NCI-H82 treated with DMSO at 0.1 percent for 48 hours (cell line): Measurements from ENCODE around the gene BEND3.

Experiments
- DNase-seq: peaks from one replicate; lab custom pipeline; 2025; ENCODE audit not compliant: unreplicated experiment; lab: John Stamatoyannopoulos, UW

The BEND3 gene

DNA sequence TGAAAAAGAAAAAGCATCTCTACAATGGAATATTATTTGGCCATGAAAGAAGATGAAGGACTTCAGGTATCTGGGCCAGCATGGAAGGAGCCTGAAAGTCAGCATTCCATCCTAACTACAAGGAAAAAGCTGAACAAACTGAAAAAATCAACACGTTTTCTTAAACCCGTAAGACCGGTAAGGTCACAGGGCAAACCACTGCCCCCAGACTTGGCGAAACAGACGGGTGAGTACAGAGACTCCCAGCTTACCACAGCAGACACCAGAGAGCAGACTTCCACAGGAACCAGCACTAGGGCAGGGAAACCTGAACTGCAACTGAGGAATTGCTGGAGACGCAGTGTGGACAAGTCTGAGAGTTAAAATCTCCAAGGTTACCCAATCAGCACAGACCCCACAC, 31.4 kb downstream of the BEND3 start:
- DNase-seq: no peak

DNA sequence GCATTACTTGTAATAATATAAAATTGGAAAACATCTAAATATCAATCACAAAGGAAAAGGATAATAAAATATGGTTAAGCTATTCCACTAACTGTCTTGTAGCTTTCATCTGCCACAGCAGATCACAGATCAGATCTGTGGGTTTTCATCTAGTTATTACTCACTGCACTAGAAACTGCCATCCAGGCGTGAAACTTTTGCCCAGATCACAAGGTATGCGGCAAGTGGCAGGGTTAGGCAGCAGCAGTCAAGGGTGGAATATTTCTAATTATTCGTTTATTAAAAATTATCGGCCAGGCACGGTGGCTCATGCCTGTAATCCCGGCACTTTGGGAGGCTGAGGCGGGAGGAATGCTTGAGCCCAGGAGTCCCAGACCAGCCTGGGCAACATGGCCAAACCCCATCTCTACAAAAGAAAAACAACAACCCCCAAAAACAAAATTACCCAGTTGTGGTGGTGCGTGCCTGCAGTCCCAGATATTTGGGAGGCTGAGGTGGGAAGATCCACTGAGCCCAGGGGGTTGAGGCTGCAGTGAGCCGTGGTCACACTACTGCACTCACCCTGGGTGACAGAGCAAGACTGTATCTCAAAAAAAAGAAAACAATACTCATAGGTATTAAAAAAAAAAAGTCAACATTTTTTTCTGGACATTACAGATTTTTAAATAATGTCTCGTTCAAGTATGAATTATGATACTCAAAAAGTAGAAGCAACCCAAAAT, 32.1 kb downstream of the BEND3 start:
- no peak for DNase-seq

DNA sequence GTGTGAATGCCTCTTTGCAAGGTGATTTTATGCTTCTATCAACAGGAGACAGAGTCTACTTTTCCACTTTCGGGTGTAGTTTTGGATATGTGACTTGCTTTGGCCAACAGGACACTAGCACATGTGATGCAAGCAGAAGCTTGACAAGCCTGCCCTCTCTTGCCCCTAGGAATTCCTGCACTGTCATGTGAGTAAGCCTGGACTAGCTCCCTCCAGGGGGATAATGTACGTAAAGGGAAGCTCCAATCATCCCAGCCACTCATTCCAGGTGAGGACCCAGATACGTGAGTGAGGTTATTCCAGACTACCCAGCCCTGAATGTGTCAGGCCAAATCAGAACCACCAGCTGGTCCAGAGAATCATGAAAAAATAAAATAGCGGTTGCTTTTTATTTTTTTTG, 33.3 kb downstream of the BEND3 start:
- DNase-seq: no peak

DNA sequence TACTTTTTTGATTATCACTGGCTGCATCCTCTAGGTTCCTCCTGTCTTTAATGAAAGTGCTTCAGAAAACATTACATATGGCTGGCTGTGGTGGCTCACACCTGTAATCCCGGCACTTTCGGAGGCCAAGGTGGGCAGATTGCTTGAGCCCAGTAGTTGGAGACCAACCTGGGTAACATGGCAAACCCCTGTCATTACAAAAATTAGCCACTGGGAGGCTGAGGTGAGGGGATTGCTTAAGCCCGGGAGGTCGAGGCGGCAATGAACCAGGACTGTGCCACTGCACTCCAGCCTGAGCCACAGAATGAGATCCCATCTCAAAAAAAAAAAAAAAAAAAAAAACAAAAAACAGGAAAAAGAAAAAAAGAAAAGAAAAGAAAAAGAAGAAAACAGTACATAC, 35.3 kb downstream of the BEND3 start:
- DNase-seq: no peak

DNA sequence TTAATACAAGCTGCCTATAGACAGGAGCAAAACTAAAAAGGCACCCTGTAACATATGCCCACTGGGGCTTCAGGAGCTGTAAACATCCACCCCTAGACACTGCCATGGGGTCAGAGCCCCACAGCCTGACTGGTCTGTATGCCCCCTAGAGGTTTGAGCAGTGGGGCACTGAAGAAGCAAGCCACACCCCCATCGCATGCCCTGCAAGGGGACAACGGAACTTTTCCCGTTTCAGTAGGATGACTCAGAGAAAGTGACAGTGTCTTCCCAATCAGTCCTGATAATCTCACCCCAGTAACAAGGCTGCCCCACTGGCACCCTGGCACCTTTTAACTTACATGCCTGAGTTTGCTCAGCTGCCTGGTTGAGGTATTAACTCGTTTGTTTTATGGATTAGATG, 35.9 kb downstream of the BEND3 start:
- DNase-seq: no peak

DNA sequence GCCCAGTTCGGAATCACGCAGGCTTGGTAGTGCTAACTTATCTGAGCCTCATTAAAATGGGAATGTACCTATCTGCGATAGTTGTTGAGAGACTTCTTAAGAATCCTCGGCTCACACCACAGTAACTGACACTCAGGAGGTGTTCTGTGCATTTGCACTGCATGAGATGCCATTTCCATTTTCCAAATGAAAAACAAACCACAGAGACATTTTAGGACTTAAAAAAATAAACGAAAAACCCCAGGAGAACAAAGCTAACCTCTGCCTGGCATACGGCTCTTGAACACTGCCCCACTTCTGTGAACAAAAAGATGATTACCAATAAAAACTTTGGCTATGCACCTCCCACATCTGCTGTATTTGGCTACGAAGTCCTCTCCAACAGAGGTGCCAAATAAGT, 37.6 kb downstream of the BEND3 start:
- DNase-seq: no peak

DNA sequence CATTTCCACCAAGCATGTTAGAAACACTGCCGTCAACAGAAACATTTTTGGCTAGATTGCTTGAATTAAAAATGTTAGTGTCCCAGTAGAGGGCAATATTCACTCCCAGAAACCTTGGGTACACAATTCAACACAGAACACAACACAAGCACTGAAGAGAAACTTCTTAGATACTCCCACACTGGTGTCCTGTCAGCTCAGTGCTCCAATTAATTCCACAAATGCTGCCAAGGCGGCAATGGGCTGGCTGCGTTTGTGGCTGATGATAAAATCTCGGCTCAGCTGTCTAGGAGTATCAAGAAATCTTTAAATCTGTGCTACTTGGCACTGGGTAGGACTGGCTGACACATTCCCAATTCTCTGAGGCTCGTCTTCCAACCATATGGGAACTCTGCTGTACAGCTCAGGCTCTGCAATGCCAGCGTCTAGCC, 39.3 kb downstream of the BEND3 start:
- DNase-seq: no peak

DNA sequence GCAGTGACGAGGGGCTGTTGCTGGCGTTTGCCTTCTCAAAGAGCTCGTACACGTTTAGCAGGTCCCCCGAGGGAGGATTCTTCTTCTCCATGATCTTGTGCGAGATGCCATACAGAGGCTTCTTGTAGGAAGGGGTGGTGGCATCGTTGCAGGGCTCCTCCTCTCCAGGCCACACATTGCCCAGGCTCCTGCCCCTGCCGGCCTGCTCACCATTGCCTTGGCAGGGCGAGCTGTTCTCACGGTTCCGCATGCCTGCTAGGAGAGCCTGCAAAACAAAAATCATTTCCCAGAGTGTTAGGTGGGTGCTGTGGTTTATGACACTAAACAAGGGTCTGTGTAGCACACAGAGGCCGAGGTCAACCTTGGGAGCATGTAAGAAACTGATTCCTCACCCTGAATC, 44.6 kb downstream of the BEND3 start:
- no peak for DNase-seq

DNA sequence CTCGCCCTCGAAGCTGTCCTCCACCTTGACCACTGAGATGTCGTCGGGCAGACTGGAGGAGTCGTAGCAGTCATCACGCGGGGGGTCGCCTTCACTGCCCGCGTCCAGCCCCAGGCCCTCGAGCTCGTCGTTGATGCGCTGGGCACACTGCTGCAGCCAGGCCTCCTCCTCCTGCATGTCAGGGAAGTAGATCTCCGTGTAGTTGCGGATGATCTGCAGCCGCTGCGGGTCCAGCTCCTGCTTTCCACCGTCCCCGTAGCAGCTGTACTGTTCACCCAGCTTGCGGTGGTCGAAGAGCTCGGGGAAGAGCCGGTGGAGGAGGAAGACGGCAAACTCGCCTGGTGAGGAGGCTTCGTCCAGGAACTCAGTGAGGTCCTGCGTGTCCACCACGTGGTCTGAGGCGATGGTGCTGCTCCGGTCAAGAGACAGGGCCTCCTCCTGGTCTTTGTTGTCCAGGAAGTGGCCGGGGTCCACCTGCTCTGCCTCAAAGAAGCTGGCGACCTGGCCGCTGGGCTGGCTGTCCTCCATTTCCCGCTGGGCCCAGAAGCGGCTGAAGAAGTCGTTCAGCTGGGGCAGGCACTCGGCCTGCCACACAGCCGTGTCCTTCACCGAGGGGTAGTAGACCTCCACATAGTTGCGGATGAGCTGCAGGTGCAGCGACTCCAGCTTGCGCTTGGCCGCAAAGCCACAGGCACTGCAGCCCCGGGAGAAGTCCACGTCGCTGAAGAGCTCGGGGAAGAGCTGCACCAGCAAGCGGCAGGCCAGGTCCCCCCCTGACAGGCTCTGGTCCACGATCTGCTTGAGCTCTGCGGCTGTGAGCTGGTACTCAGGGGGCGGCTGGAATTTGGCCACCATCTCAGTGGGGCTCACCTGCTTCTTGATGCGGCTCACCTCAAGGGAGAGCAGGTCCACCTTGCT, 45.4 kb downstream of the BEND3 start:
- no peak for DNase-seq

DNA sequence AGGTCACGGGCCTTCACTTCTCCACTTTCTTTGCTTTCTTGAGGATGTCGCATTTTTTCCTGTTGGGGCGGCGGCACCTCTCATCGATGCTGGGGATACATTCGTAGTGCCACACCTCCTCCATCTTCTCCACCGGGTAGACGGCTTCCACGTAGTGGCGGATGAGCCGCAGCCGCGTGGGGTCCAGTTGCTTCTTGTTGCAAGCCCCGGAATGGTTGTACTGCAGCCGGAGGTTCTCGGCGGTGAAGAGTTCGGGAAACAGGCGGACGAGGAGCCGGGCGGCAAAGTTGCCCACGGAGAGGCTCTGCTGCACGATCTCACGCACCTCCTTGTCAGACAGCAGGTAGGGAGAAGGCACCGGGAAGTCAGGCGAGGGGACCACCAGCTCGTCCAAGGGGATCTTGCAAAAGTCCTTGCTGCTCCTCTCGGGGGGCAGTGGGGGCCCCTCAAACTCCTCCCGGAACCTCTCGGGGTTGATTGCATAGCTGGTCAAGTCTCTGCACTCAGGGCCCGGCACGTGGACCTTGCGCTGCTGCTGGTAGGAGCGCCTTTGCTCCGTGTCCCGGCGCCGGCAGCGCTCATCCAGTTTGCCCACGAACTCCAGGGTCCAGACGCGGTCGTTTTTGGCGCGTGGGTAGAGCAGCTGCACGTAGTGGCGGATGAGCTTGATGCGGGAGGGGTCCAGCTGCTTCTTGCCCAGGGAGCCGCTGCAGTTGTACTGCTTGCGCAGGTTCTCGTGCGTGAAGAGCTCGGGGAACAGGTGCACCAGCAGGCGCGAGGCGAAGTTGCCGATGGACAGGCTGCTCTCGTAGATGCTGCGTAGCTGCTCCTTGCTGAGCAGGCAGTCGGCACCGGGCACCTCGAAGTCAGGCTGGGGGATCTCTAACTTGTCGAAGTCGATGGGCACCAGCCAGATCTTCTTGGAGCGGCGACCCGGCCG, 46.4 kb downstream of the BEND3 start:
- no peak for DNase-seq

DNA sequence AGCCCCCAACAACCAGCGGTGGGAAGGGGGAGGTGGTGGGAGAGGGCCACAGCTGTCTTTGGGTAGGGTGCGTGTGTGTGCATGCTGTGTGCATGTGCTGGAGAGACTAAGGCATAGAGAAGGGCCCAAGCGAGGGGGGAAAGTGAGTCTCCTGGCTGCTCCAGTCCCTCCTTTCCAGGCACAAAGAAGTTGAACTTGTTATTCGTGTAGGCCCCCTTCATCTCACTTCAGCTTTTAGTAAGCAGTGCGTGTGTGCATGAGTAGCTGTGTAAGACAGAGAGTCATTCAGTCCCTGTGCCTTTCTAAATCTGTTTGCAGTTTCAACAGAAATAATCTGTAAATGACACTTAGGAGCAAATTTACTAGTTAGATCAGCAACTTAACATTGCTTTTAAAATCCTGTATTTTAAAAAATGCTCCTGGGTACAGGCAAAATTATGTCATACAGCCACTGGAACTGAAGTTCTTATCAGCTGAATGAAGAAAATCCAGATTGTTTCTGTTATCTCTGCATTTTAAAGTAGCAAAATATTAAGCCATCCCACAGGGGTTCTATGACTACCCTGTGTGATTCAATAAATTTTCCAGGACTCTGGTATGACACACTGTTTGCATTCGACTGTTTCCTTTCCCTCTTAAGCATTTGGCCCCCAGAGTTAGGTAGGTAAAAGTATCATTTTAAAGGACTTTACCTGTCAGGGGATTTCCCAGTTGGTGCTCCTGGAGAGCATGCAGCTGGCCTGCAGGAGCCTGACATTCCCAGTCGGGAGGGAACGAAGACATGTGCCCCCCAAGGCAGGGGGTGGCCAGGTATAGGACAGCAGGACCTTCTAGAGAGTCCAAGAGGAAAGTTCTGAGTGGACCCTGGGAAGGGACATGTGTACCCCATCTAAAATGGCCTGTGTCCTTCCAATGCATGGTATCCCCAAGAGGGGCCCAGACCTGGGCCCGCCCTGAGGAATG, 48.3 kb downstream of the BEND3 start:
- no peak for DNase-seq

DNA sequence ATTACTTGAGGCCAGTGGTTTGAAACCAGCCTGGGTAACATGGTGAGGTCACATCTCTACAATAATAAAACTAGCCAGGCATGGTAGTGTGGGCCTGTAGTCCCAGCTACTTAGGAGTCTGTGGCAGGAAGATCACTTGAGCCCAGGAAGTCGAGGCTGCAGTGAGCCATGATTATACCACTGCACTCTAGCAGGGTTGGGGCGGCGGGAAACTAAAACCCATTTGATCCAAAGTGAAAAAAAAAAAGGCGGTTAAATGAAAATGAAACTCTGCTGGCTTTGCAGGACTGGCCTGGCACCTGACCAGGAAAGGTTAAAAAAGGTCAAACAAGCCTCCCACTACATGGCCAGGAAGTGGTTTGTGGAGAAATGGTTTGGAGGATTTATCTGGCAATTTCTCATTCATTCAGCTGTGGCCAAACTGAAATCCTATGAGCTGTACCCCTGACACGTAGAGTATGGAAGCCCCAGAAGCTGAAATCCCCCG, 50.7 kb downstream of the BEND3 start:
- no peak for DNase-seq

DNA sequence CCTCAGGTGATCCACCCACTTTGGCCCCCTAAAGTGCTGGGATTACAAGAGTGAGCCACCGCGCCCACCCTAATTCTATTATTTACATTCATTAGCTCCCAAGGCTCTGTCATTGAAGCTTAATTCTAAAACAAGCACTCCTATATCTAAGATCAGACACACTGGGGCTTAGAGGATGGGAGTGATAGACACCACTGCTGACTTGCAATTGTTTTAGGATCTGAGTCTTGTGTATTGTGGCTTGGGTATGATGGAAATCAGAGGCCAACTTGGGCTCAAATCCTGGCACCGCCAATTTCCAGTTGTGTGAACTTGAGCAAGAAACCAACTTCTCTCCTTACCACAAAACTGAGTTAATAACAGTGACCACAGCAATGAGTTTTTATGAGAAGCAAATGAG, 52.6 kb downstream of the BEND3 start:
- no peak for DNase-seq

DNA sequence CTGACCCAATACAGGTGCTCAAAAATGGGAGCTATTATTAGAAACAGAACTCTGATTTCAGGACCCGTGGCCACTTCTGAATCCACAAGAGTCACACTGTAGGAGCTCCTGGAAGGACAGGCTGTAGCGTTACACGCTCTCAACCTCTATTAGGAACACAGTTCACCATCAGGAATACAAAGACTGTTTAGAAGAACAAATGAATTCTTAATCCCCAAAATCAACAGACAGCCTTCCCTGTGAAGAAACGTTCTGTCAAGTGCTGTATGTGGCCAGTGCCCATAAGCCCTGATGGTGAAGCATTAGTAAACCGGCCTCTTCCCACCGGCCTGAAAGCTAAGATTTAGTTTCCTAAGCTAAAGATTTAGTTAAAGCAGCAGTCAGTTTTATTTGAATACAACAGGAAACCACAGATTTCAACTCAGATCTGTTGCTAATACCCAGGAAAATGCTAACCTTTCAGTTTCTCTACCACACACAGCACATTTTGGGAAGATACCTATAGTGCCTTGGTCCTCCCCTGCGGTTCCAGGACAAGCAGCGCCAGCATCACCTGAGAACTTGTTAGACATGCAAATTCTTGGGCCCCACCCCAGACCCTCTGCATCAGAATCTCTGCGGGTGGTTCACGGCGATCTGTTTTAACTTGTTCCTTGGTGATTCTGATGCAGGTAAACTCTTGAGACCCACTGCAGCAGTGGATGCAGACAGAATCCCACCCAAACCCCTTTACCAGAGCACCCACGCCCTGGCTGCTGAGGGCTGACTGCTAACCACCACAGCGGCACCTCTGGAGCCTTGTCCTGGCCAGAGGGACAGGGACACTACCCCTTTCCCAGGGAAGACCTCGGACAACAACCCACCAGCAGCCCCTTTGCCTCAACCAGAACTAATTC, 53.9 kb downstream of the BEND3 start:
- DNase-seq: no peak

DNA sequence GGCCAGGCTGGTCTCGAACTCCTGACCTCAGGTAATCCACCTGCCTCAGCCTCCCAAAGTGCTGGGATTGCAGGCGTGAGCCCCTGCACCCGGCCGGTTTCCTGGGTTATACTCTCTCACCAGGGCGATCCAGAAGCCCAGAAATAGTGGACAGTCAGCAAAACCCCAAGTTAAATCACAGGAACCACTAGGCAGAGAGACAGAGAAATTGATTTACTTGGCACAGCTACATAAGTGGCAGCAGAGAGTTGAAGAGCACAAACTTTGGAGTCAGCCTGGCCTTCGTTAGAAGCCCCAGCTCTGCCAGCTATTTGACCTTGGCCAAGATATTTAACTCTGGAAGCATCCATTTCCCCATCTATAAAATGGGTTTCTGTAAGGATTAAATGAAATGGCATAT, 54.6 kb downstream of the BEND3 start:
- no peak for DNase-seq

DNA sequence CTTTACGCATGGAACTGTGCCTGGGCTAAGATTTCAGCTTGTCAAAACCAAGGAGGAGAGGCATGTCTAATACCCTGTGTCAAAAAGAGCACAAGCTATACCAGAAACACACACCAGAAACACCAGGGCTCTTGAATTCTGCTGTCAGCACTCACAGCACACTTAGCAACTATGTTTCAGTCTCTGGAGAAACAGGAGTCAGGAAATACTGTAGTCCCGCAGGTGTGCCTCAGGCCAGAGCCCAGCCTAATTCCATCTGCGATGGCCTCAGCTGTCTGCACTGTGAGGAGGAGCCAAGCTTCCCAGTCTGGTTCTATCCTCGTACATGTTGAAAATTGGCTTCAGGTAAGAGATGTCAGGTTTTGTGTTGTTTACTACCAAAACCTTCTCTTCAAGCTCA, 55.7 kb downstream of the BEND3 start:
- no peak for DNase-seq

DNA sequence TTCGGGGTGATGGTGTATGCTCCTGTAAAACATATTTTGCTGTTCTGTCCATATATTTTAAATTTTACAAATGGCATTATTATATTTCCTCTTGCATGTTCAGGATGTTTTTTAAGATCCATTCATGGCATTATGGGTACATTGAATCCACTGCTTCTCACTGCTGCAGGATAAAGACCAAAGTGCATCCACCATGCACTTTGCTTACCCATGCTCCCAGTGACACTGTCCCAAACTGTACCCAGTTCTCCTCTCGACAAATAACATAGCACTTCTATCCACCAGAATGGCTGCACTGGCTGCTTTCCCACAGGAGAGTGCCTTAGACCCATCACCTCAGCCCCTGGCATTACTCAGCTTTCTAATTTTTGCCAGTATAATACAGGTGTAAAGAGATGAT, 57.6 kb downstream of the BEND3 start:
- DNase-seq: no peak

DNA sequence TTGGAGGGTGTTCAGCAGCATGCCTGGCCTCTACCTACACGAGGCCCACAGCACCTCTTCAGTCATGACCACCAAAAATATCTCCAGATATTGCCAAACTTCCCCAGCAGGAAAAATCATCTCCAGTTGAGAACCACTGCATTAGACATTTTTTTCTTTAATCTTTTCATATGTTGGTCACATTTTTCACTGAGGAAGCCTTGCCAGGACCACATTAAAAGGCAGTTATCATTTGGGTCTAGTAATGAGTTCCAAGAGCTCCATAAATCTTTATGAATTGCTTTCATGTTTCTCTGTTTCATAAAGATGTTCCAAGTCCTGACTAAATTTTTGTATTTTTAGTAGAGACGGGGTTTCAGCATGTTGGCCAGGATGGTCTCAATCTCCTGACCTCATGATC, 58.5 kb downstream of the BEND3 start:
- DNase-seq: no peak

DNA sequence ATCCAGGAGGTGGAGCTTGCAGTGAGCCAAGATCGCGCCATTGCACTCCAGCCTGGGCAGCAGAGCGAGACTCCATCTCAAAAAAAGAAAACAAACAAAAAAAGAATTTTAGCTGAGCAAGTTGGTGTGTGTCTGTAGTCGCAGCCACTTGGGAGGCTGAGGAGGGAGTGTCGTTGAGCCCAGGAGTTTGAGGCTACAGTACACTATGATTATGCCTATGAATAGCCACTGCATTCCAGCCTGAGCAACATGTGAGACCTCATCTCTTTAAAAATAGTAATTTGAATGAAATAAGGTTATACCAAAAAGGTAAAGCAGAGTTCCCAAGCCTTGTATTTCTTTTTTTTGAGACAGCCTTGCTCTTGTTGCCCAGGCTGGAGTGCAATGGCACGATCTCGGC, 67.5 kb downstream of the BEND3 start:
- no peak for DNase-seq
